ENCODE results near the gene CACNA1C. TPM values are rescaled to one million over a fixed set of nuclear protein-coding genes. Genes with fewer than 3 reads are reported as not detected.

The CACNA1C gene
- total and polyA plus RNA-seq, 10 of the 15 experiments (the other 5 are each of a cell fraction or from before 2014, with no cell fraction given), result under 0.01 to 0.15 (median 0.09) TPM; not detected in 5

GRCh38 chr12:2463719-2464118 is 410.9 kb downstream of the CACNA1C start:
- ChIA-PET RAD21 (ENCODE audit: unreplicated experiment) (no interaction called here), CTCF (no interaction called here), SMC1A (ENCODE audit: uncharacterized antibody, unreplicated experiment) (no interaction called here), POLR2A (no interaction called here)
- intact Hi-C loops (cut with micrococcal nuclease; ENCODE audit: unreplicated experiment), result no loop called here
- no peak for TF ChIP-seq ETV6 (conservative IDR thresholded peaks at IDR 0.05 in 1 of 2, IDR thresholded peaks at IDR 0.05 in 1 of 2; ENCODE audit: borderline replicate concordance in 1 of 2, low read depth in 1 of 2)
- no peak for TF ChIP-seq RELB (IDR thresholded peaks at IDR 0.05; ENCODE audit: low read depth)
- no peak for TF ChIP-seq ZSCAN29 (IDR thresholded peaks at IDR 0.05)
- TF ChIP-seq FOXM1 (IDR thresholded peaks at IDR 0.05; ENCODE audit: low read depth, low read length), result no peak
- no peak for TF ChIP-seq RELA (IDR thresholded peaks at IDR 0.05; ENCODE audit: borderline replicate concordance, partially characterized antibody)
- TF ChIP-seq POLR2A (IDR thresholded peaks at IDR 0.05; ENCODE audit: low read depth, low read length), result no peak
- no peak for TF ChIP-seq RBBP5 (conservative IDR thresholded peaks at IDR 0.05)
- TF ChIP-seq ATF7 (IDR thresholded peaks at IDR 0.05; ENCODE audit: low read depth), result no peak
- no peak for TF ChIP-seq MAX (IDR thresholded peaks at IDR 0.05; ENCODE audit: low read depth, low read length)
- no peak for TF ChIP-seq ASH2L (IDR thresholded peaks at IDR 0.05; ENCODE audit: borderline replicate concordance, low read depth)
- TF ChIP-seq CREM (IDR thresholded peaks at IDR 0.05; ENCODE audit: low read depth), result no peak
- no peak for TF ChIP-seq GABPA (IDR thresholded peaks at IDR 0.05; ENCODE audit: low read depth)
- no peak for TF ChIP-seq BMI1 (IDR thresholded peaks at IDR 0.05; ENCODE audit: borderline replicate concordance)
- TF ChIP-seq SKIL (IDR thresholded peaks at IDR 0.05; ENCODE audit: low read depth, poor library complexity, severe bottlenecking), result no peak
- no peak for TF ChIP-seq CUX1 (IDR thresholded peaks at IDR 0.05; ENCODE audit: insufficient replicate concordance, low read depth, low read length)
- TF ChIP-seq CEBPB (IDR thresholded peaks at IDR 0.05; ENCODE audit: borderline replicate concordance in 1 of 2, low read depth in 2 of 2, low read length in 2 of 2), result no peak
- no peak for TF ChIP-seq ZNF274 (IDR thresholded peaks at IDR 0.05; ENCODE audit: insufficient read depth, insufficient read length)
- no peak for TF ChIP-seq TARDBP (IDR thresholded peaks at IDR 0.05; ENCODE audit: borderline replicate concordance)
- Histone ChIP-seq H3K27ac (ENCODE audit: control insufficient read depth, insufficient read depth) (no peak overlapping the region), H3K4me3 (no peak overlapping the region), H2AFZ (ENCODE audit: control insufficient read depth, low read depth, low read length) (no peak overlapping the region), H3K36me3 (ENCODE audit: control insufficient read depth in 2 of 2, insufficient read depth in 2 of 2, low read length in 1 of 2) (no peaks in the 10 kb centered on the region), H3K9ac (ENCODE audit: control insufficient read depth, insufficient read depth, low read length) (no peak overlapping the region), H3K27me3 (replicated peaks in 1 of 2; ENCODE audit: control insufficient read depth in 2 of 2, insufficient read depth in 2 of 2, low read length in 1 of 2) (peaks cover 3 to 7% of the 10 kb centered on the region in 2 experiments), H4K20me1 (ENCODE audit: control insufficient read depth, insufficient read depth) (no peaks in the 10 kb centered on the region), H3K4me2 (ENCODE audit: control insufficient read depth, insufficient read depth) (no peak overlapping the region), H3K79me2 (ENCODE audit: control insufficient read depth, insufficient read depth, low read length) (no peaks in the 10 kb centered on the region), H3K4me1 (ENCODE audit: control insufficient read depth, insufficient read depth, low read length) (no peaks in the 10 kb centered on the region), H3K9me3 (replicated peaks; ENCODE audit: control insufficient read depth, insufficient read depth, low read length) (no peaks in the 10 kb centered on the region)
- no peak for ATAC-seq
- in situ Hi-C loops (cut with MboI), result no loop called here
- no peak for DNase-seq (ENCODE audit: low read depth, low spot score)
- 26% methylated on average over 5 of the region's 5 CpGs for WGBS (ENCODE audit: insufficient coverage, insufficient replicate concordance, low lambda C conversion rate, missing lambda C conversion rate)
- BruUV-seq (replicated peaks), result no TSS peak
- no peak for FAIRE-seq

Measured in GM12878 (cell line).